ENCODE data around the gene TM4SF20.
"Not testable (repeated sequence)": the region's sequence is repeated elsewhere in the genome, so short reads cannot be mapped to it uniquely, and the experiment has no call there.

GRCh38 chr2:227387583-227387982 is 8.5 kb upstream of the TM4SF20 start, which contains the start of gene SCYGR1:
- not testable (repeated sequence) for TF ChIP-seq CTCF (conservative IDR thresholded peaks at IDR 0.05; ENCODE audit: low read length); EZH2phosphoT487 (IDR thresholded peaks at IDR 0.05; ENCODE audit: borderline replicate concordance)

Measured in Loucy (cell line).